Activated CD4-positive, alpha-beta T cell treated with anti-CD3 and anti-CD28 coated beads, Interleukin-2, amount 10 ng/mL, durations not matched to agents 7 days and 5 days (primary cell): ENCODE data around the gene H2AZ2. TPM values are rescaled to one million over a fixed set of nuclear protein-coding genes. Genes with fewer than 3 reads are reported as not detected.
"Not testable (repeated sequence)": the region's sequence is repeated elsewhere in the genome, so short reads cannot be mapped to it uniquely, and the experiment has no call there.

ENCODE experiments used
- CTCF ChIA-PET: fragments of 350-600 bp; sonication (Branson Sonifier 250); formaldehyde crosslinking; loops from one replicate; lab custom pipeline; 2021; ENCODE audit warnings: antibody characterized with exemption; lab: Charles Lee
- POLR2A ChIA-PET: fragments of 350-600 bp; sonication (Branson Sonifier 250); formaldehyde crosslinking; loops from one replicate; lab custom pipeline; 2021; ENCODE audit warnings: antibody characterized with exemption; lab: Charles Lee
- DNase-seq: peaks from one replicate; pipeline ENCODE4 v3.0.0-alpha.2; 2020
- H3K27ac Mint-ChIP-seq: one replicate; pipeline ENCODE4 v1.8.0; 2021; ENCODE audit warnings: mild to moderate bottlenecking, moderate library complexity, mixed read lengths
- H3K27me3 Mint-ChIP-seq: one replicate; pipeline ENCODE4 v1.8.0; 2021; ENCODE audit warnings: mixed read lengths
- H3K36me3 Mint-ChIP-seq: one replicate; pipeline ENCODE4 v1.8.0; 2021; ENCODE audit warnings: low read depth, mixed read lengths
- H3K4me1 Mint-ChIP-seq: one replicate; pipeline ENCODE4 v1.8.0; 2021; ENCODE audit warnings: mixed read lengths
- H3K4me3 Mint-ChIP-seq: one replicate; pipeline ENCODE4 v1.8.0; 2021; ENCODE audit warnings: mild to moderate bottlenecking, moderate library complexity, mixed read lengths
- H3K9me3 Mint-ChIP-seq: one replicate; pipeline ENCODE4 v1.8.0; 2021; ENCODE audit warnings: mixed read lengths
- total RNA-seq, 2 experiments: library from RNA; stranded (reverse); gene quantifications; one replicate each; pipeline ENCODE4 v1.2.3, GENCODE V29; 2021

H2AZ2 gene
- total RNA-seq, 2 experiments from 2014 or later, result 327 to 404 TPM

DNA sequence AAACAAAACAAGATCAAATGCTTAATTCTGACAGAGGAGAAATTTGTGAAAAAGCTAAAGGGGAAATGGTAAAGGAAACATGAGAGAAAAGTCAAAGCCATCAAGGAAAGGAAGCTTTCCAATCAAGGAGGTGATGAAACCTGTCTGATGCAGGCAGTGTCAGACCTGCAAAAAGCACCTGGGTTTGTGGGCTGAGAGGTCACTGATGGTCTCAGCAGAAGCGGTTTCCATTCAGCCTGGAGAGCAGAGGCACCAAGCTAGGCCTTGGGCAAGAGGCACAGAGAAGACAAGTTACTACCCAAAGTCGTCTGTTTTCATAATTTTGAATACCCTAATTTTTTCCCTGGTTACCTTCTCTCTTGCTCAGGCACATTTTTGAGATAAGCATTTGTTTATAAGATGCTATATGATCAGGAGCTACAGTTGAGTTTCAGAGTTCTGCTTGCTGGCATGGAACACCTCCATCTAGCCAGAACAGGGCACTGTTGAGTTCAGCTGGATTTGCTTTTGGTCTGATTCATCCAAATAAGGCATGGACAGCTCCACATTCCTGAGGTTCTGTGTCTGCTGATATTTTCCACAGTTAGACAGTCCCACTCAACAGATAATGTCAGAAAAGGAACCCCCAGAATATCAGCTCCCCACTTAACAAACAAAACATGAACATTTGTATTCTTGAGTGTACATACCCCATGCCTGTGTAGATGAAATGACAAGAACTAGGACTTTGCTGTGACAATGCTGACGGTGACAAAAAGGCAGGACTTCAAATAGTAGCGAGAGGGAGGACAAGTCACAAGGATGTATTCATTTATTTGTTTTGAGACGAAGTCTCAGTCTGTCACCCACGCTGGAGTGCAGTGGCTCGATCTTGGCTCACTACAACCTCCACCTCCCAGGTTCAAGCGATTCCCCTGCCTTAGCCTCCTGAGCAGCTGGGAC, 56.3 kb downstream of the H2AZ2 start:
- Mint-ChIP-seq H3K27ac (peak overlapping the region; percentile 11), H3K36me3 (no peaks in the 10 kb centered on the region), H3K9me3 (no peaks in the 10 kb centered on the region), H3K27me3 (no peaks in the 10 kb centered on the region), H3K4me3 (no peak overlapping the region), H3K4me1 (peaks cover 8% of the 10 kb centered on the region)
- ChIA-PET POLR2A (no interaction called here), CTCF (interaction anchor here (1.0 to 1.3 kb wide), 2 partner anchors 27 to 42 kb away, joined by 3 read pairs; no protein-coding TSS in a partner anchor)
- DNase-seq, result no peak

DNA sequence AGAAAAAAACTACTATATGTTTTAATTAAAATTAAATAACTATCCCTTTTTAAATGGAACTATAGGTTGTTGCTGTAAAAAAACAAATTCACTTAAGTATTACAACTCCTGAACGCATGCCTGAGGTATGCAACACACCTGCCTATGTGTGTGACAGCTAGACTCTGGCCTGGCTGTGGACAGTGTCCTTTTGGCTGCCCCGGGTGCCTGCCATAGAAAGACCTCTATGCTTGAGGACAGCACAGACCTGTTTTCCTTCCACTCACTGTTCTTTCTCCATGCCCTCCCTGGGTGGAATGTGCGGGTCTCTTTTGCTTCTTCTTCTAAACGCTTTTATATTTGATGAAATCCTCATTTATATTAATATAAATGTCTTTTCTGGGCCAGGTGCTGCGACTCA, 57.9 kb downstream of the H2AZ2 start:
- no peaks in the 10 kb centered on the region for H3K9me3 Mint-ChIP-seq
- POLR2A ChIA-PET, result no interaction called here
- H3K27ac Mint-ChIP-seq, result no peak overlapping the region
- CTCF ChIA-PET, result interaction anchor here (0.6 kb wide), 1 partner anchor 520 kb away, joined by 3 read pairs; no protein-coding TSS in a partner anchor
- DNase-seq, result no peak
- peaks cover 4% of the 10 kb centered on the region for H3K4me1 Mint-ChIP-seq
- no peak overlapping the region for H3K4me3 Mint-ChIP-seq
- H3K27me3 Mint-ChIP-seq, result no peaks in the 10 kb centered on the region
- H3K36me3 Mint-ChIP-seq, result no peaks in the 10 kb centered on the region

DNA sequence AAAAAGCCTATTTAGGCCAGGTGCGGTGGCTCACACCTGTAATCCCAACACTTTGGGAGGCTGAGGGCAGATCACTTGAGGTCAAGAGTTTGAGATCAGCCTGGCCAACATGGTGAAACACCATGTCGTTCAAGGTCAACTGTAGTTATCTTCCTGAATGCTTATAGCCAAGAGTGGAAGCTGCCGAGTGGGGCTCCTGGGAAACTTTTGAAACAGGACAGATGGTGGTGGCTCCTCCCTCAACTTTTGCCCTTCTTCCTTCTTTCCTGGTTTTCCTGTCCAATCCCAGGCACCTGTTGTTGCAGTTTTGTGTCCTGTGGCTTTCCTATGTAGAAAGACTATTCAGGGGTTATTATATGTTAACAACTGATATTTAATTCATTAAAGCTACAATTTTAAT, 60.1 kb downstream of the H2AZ2 start:
- no peak overlapping the region for H3K27ac Mint-ChIP-seq
- no peak overlapping the region for H3K4me3 Mint-ChIP-seq
- peaks cover 5% of the 10 kb centered on the region for H3K36me3 Mint-ChIP-seq
- ChIA-PET POLR2A (interaction anchor here (1.0 kb wide), 1 partner anchor 149 kb away, joined by 4 read pairs; no protein-coding TSS in a partner anchor), CTCF (interaction anchor here (1.2 kb wide), 1 partner anchor 38 kb away, joined by 3 read pairs; no protein-coding TSS in a partner anchor)
- H3K4me1 Mint-ChIP-seq, result no peaks in the 10 kb centered on the region
- H3K27me3 Mint-ChIP-seq, result no peaks in the 10 kb centered on the region
- no peak for DNase-seq
- peaks cover 10% of the 10 kb centered on the region for H3K9me3 Mint-ChIP-seq

DNA sequence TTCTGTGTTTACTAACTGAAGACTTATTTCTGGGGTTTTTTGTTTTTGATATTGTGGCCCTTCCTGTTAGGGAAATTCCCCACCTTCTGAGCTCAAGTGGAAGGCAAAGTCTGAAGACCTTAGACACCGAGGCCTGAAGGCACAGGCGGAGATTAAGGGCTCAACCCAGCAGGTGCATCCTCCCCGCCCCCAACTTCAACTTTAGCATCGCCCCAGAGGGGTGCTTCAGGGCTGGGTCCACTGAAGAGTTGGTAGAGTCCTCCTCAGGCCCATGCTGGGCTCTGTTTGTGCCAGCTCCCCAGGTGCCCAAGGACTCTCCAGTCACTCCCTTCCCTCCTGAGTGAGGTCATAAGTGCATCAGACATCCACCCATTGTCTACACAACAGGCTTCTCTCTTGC, 60.8 kb downstream of the H2AZ2 start:
- POLR2A ChIA-PET, result interaction anchor here (0.7 to 1.0 kb wide), 2 partner anchors 142 to 150 kb away, joined by 3 to 4 read pairs; no protein-coding TSS in a partner anchor
- Mint-ChIP-seq H3K27ac (no peak overlapping the region), H3K4me3 (no peak overlapping the region), H3K9me3 (peaks cover 15% of the 10 kb centered on the region), H3K4me1 (no peaks in the 10 kb centered on the region), H3K36me3 (peaks cover 5% of the 10 kb centered on the region), H3K27me3 (no peaks in the 10 kb centered on the region)
- CTCF ChIA-PET, result interaction anchor here (1.2 kb wide), 2 partner anchors 14 to 38 kb away, joined by 3 read pairs; no protein-coding TSS in a partner anchor
- no peak for DNase-seq

DNA sequence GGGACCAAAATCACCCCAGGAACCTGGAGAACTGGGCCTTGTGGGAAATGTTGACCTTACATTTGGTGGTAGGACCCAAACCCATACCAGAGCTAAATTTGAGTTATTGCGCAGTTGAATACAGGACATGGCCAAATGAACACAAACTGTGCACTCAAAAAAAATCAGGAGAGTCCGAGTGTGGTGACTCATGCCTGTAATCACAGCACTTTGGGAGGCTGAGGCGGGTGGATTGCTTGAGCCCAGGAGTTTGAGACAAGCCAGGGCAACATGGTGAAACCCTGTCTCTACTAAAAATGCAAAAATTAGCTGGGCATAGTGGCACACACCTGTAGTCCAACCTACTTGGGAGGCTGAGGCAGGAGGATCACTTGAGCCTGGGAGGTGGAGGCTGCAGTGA, 62.7 kb downstream of the H2AZ2 start:
- H3K27ac Mint-ChIP-seq, H3K27me3 Mint-ChIP-seq, H3K4me3 Mint-ChIP-seq, POLR2A ChIA-PET, H3K4me1 Mint-ChIP-seq, CTCF ChIA-PET, DNase-seq, H3K36me3 Mint-ChIP-seq: not testable (repeated sequence)
- peaks cover 15% of the 10 kb centered on the region for H3K9me3 Mint-ChIP-seq

DNA sequence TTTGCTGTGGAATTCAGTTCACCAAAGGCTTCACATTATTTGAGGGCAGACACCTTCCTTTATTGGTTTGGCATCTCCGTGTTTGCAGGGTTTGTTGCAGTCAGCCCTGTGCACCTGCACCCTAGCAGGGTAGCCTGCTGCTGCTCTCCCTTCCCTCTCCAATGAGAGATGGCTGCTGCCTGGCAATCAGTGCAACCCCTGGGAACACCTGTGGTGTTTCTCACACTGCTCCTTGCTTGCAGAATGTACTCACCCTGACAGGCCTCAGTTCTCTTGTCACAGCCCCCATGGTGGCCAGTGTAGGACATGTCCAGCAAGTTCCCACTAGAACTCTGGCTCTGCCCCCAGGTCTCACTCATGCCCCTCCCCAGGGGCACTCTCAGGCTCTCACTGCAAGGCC, 63.5 kb downstream of the H2AZ2 start:
- no peak for DNase-seq
- ChIA-PET POLR2A (no interaction called here), CTCF (interaction anchor here (1.0 kb wide), 1 partner anchor 249 kb away, joined by 3 read pairs; no protein-coding TSS in a partner anchor)
- H3K36me3 Mint-ChIP-seq, result peaks cover 5% of the 10 kb centered on the region
- no peak overlapping the region for H3K4me3 Mint-ChIP-seq
- peaks cover 15% of the 10 kb centered on the region for H3K9me3 Mint-ChIP-seq
- H3K27ac Mint-ChIP-seq, result no peak overlapping the region
- no peaks in the 10 kb centered on the region for H3K4me1 Mint-ChIP-seq
- no peaks in the 10 kb centered on the region for H3K27me3 Mint-ChIP-seq

DNA sequence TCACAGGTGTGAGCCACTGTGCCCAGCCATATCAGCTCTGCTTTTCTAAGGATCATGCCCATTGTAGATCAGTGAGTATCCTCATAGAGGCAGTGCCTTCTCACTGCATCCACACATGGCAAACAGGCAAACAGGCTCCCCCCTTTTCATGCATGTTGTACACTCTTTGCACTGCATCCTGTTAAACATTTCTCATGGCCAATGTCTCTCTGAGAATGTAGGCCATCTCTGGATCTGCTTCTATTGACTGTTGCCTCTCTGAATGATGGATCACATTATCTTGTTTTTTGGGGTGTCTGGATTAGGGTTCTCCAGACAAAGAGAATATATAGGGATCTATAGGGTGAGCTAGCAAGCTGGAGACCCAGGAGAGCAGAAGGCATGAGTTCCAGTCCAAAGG, 64.5 kb downstream of the H2AZ2 start:
- POLR2A ChIA-PET, result no interaction called here
- Mint-ChIP-seq H3K36me3 (peaks cover 5% of the 10 kb centered on the region), H3K4me1 (no peaks in the 10 kb centered on the region), H3K9me3 (peaks cover 15% of the 10 kb centered on the region), H3K27ac (no peak overlapping the region), H3K27me3 (no peaks in the 10 kb centered on the region), H3K4me3 (no peak overlapping the region)
- DNase-seq, result no peak
- CTCF ChIA-PET, result interaction anchor here (1.0 kb wide), 1 partner anchor 14 kb away, joined by 3 read pairs; no protein-coding TSS in a partner anchor

DNA sequence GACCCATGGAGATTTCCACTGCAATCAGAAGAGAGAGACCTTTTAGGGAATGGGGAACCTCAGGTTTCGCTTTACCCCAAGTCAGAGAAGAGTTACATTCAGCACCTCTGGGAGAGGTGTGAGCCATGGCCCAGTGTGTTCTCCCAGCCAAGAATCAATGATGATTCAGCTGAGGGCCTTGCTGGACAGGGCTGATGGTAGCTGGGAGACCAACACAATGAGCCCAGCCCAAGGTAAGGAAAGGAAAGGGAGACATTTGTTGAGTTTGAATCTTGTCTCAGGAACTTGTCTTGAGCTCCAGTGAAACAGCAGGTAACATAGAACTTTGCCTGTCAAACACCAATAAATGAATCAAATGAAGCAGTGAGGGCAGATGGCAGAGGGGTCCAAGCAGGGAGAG, 65.4 kb downstream of the H2AZ2 start:
- ChIA-PET POLR2A (no interaction called here), CTCF (interaction anchor here (0.6 to 1.0 kb wide), 2 partner anchors 10 to 248 kb away, joined by 3 to 4 read pairs; no protein-coding TSS in a partner anchor)
- no peak overlapping the region for H3K27ac Mint-ChIP-seq
- H3K4me1 Mint-ChIP-seq, result no peaks in the 10 kb centered on the region
- peaks cover 15% of the 10 kb centered on the region for H3K9me3 Mint-ChIP-seq
- no peak overlapping the region for H3K4me3 Mint-ChIP-seq
- no peak for DNase-seq
- no peaks in the 10 kb centered on the region for H3K27me3 Mint-ChIP-seq
- H3K36me3 Mint-ChIP-seq, result peaks cover 5% of the 10 kb centered on the region

Other genes starting within 250 kb of the H2AZ2 start
- 100 to 1,000 TPM; 114 to 121 TPM for gene OGDH, start 241.5 kb downstream of the H2AZ2 start, total RNA-seq
- 100 to 1,000 TPM in 1 of 2 experiments, 10 to 100 TPM in 1; 98.6 to 100 TPM for gene ZMIZ2, start 99.2 kb downstream of the H2AZ2 start, total RNA-seq
- gene PPIA, start 51.4 kb downstream of the H2AZ2 start, total RNA-seq, result 1,000 to 10,000 TPM; 1,993 to 2,183 TPM
- gene PURB, start 37.4 kb upstream of the H2AZ2 start, total RNA-seq, result 10 to 100 TPM; 22.9 to 24.1 TPM
- gene MYO1G, start 130.9 kb upstream of the H2AZ2 start, total RNA-seq, result 100 to 1,000 TPM; 414 to 457 TPM
- 100 to 1,000 TPM; 134 TPM for gene CCM2, start 152.1 kb upstream of the H2AZ2 start, total RNA-seq
- gene NACAD, start 240.9 kb upstream of the H2AZ2 start, total RNA-seq, result not detected